ENCODE measurements around the gene NAPSA. TPM values are rescaled to one million over a fixed set of nuclear protein-coding genes. Genes with fewer than 3 reads are reported as not detected.

The NAPSA gene
- polyA plus RNA-seq, 1 donor (not counting 4 experiments of a cell fraction or from before 2014, with no cell fraction given): 0.94 TPM

- H3K9ac ChIP-seq (ENCODE audit: control insufficient read depth, extremely low read depth, insufficient read depth, low read length): no peak overlapping the region
- peaks cover 1% of the 10 kb centered on the region for H3K4me1 ChIP-seq (ENCODE audit: control insufficient read depth, extremely low read depth, insufficient read depth, low read length)
- H3K79me2 ChIP-seq (ENCODE audit: control insufficient read depth, insufficient read depth, low read length): no peaks in the 10 kb centered on the region
- no peak for DNase-seq (ENCODE audit: low read depth, low spot score)
- H2AFZ ChIP-seq (ENCODE audit: control insufficient read depth, low read length): no peak overlapping the region
- no peaks in the 10 kb centered on the region for H4K20me1 ChIP-seq (ENCODE audit: control insufficient read depth, extremely low read depth, insufficient read depth, low read length)
- no peak overlapping the region for H3K27ac ChIP-seq (ENCODE audit: control insufficient read depth, insufficient read depth, low read length)
- no peaks in the 10 kb centered on the region for H3K36me3 ChIP-seq (ENCODE audit: control insufficient read depth in 2 of 2, extremely low read depth in 1 of 2, insufficient read depth in 2 of 2, low read length in 2 of 2)
- no peaks in the 10 kb centered on the region for H3K9me3 ChIP-seq (ENCODE audit: control insufficient read depth, low read depth, low read length)
- TF ChIP-seq CTCF (optimal IDR thresholded peaks at IDR 0.05 in 1 of 3, IDR thresholded peaks at IDR 0.05 in 1 of 3, conservative IDR thresholded peaks at IDR 0.05 in 1 of 3; ENCODE audit: extremely low read depth in 1 of 3, insufficient read depth in 2 of 3, low read length in 3 of 3): no peak
- no peak for TF ChIP-seq EZH2 (IDR thresholded peaks at IDR 0.05; ENCODE audit: low read length)
- H3K4me2 ChIP-seq (ENCODE audit: control insufficient read depth, extremely low read depth, insufficient read depth, low read depth, low read length): no peak overlapping the region
- no peaks in the 10 kb centered on the region for H3K27me3 ChIP-seq (ENCODE audit: control insufficient read depth, extremely low read depth, insufficient read depth, low read length)
- no peak for FAIRE-seq
- dilution Hi-C loops (cut with MboI; ENCODE audit: extremely low pct_ligation_motif_present, low sequenced_read_pairs): no loop called here
- no peaks in the 10 kb centered on the region for H3K9me1 ChIP-seq (ENCODE audit: control insufficient read depth, extremely low read depth, insufficient read depth, low read length)
- H3K4me3 ChIP-seq (ENCODE audit: control insufficient read depth in 2 of 3, extremely low read depth in 1 of 3, insufficient read depth in 2 of 3, low read depth in 1 of 3, low read length in 3 of 3): no peak overlapping the region
Observed at GRCh38 chr19:50344661-50345318, 20.6 kb downstream of the NAPSA start.

GRCh38 chr19:50341091-50341564, 24.3 kb downstream of the NAPSA start:
- FAIRE-seq (no peak), DNase-seq (ENCODE audit: low read depth, low spot score) (no peak)
- H3K9ac ChIP-seq (ENCODE audit: control insufficient read depth, extremely low read depth, insufficient read depth, low read length): no peak overlapping the region
- no peaks in the 10 kb centered on the region for H4K20me1 ChIP-seq (ENCODE audit: control insufficient read depth, extremely low read depth, insufficient read depth, low read length)
- no peaks in the 10 kb centered on the region for H3K27me3 ChIP-seq (ENCODE audit: control insufficient read depth, extremely low read depth, insufficient read depth, low read length)
- H3K36me3 ChIP-seq (ENCODE audit: control insufficient read depth in 2 of 2, extremely low read depth in 1 of 2, insufficient read depth in 2 of 2, low read length in 2 of 2): no peaks in the 10 kb centered on the region
- dilution Hi-C loops (cut with MboI; ENCODE audit: extremely low pct_ligation_motif_present, low sequenced_read_pairs): no loop called here
- H3K4me3 ChIP-seq (ENCODE audit: control insufficient read depth in 2 of 3, extremely low read depth in 1 of 3, insufficient read depth in 2 of 3, low read depth in 1 of 3, low read length in 3 of 3): no peak overlapping the region
- H3K9me3 ChIP-seq (ENCODE audit: control insufficient read depth, low read depth, low read length): no peaks in the 10 kb centered on the region
- no peaks in the 10 kb centered on the region for H3K79me2 ChIP-seq (ENCODE audit: control insufficient read depth, insufficient read depth, low read length)
- no peak for TF ChIP-seq EZH2 (IDR thresholded peaks at IDR 0.05; ENCODE audit: low read length)
- no peak for TF ChIP-seq CTCF (optimal IDR thresholded peaks at IDR 0.05 in 1 of 3, IDR thresholded peaks at IDR 0.05 in 1 of 3, conservative IDR thresholded peaks at IDR 0.05 in 1 of 3; ENCODE audit: extremely low read depth in 1 of 3, insufficient read depth in 2 of 3, low read length in 3 of 3)
- no peak overlapping the region for H3K27ac ChIP-seq (ENCODE audit: control insufficient read depth, insufficient read depth, low read length)
- no peak overlapping the region for H2AFZ ChIP-seq (ENCODE audit: control insufficient read depth, low read length)
- no peak overlapping the region for H3K4me2 ChIP-seq (ENCODE audit: control insufficient read depth, extremely low read depth, insufficient read depth, low read depth, low read length)
- no peaks in the 10 kb centered on the region for H3K9me1 ChIP-seq (ENCODE audit: control insufficient read depth, extremely low read depth, insufficient read depth, low read length)
- no peaks in the 10 kb centered on the region for H3K4me1 ChIP-seq (ENCODE audit: control insufficient read depth, extremely low read depth, insufficient read depth, low read length)
